Epithelial cell of esophagus (primary cell): Measurements from ENCODE around the gene ARFGEF2.

Experiments used
- DNase-seq: peaks from one replicate; pipeline ENCODE4 v3.0.0; 2010; ENCODE audit warnings: low read depth
- H3K4me3 ChIP-seq: 2 replicates; pipeline ENCODE4 v1.5.1; 2011; ENCODE audit warnings: mild to moderate bottlenecking, low read length, control low read depth
- TF ChIP-seq, protein P1 (sequence below): IDR thresholded peaks from 2 replicates; pipeline ENCODE4 v1.5.1; 2011; ENCODE audit warnings: low read depth, mild to moderate bottlenecking, low read length, control low read depth, inconsistent platforms; ENCODE audit not compliant: insufficient read depth; ENCODE audit errors: missing control alignments

The ARFGEF2 gene

DNA sequence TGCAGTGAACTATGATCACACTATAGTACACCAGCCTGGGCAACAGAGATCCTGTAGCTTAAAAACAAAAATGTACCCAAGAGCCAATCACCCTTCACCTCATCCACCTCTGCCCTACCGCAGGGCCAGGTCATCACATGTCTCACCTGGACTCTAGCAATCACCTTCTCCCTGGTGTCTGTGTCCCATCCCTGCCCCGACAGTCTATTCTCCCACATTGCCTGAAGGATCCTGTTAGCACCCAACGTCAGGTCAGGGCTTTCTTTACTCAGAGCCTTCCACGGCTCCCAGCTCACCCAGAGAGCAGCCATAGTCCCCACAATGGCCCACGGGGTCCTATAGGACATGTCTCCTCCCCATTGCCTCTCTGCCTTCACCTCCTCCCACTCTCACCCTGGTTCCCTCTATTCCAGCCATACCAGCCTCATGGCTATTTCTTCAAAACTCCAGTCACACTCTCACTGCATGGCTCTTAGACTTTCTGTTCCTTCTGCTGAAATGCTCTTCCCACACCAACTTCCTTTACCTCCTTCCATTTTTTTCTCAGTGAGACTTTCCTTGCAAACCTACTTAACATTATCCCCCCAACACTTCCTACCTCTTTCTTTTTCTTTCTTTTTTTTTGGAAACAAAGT is 22.5 kb upstream of the ARFGEF2 start:
- no peak overlapping the region for H3K4me3 ChIP-seq
- DNase-seq: no peak

DNA sequence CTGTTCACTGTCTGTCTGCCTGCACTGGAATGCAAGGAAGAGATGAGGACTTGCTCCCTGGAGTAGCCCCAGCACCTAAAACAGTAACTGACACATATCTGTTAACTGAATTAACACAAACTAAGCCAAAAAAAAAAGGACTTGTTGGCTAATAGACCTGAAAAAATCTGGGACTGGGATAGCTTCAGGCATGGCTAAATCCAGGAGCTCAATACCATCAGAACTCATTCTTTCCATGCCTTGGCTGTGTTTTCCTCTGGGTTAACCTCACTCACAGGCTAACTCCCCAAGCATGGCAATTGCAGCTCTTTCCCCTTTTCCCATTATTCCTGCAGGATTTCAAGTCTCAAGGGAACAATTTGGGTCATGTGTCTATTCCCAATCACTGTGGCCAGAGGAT is 21.6 kb upstream of the ARFGEF2 start:
- DNase-seq: no peak
- no peak overlapping the region for H3K4me3 ChIP-seq
- TF ChIP-seq, protein P1, sequence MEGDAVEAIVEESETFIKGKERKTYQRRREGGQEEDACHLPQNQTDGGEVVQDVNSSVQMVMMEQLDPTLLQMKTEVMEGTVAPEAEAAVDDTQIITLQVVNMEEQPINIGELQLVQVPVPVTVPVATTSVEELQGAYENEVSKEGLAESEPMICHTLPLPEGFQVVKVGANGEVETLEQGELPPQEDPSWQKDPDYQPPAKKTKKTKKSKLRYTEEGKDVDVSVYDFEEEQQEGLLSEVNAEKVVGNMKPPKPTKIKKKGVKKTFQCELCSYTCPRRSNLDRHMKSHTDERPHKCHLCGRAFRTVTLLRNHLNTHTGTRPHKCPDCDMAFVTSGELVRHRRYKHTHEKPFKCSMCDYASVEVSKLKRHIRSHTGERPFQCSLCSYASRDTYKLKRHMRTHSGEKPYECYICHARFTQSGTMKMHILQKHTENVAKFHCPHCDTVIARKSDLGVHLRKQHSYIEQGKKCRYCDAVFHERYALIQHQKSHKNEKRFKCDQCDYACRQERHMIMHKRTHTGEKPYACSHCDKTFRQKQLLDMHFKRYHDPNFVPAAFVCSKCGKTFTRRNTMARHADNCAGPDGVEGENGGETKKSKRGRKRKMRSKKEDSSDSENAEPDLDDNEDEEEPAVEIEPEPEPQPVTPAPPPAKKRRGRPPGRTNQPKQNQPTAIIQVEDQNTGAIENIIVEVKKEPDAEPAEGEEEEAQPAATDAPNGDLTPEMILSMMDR: no peak

More for the DNA sequence above, 22.5 kb upstream of the ARFGEF2 start:
- TF ChIP-seq, protein P1: no peak

DNA sequence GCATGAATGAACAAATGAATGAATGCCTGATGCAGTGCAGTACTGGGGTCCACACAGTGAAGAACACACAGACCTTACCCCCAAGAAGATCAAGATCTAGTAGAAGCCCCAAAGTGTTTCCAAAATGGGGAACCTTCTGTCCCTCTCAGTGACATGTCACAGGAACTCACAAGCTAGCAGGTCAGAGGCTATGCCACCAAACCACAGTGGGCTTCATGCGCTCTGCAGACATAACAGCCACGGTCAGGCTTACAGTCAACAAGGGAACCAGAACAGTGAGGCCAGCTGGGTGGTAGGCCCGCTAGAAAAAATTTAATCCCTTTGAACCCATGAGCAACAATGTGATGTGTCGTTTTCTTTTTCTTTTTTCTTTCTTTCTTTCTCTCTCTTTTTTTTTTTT is 20.2 kb upstream of the ARFGEF2 start:
- DNase-seq: no peak
- TF ChIP-seq, protein P1: no peak
- no peak overlapping the region for H3K4me3 ChIP-seq

DNA sequence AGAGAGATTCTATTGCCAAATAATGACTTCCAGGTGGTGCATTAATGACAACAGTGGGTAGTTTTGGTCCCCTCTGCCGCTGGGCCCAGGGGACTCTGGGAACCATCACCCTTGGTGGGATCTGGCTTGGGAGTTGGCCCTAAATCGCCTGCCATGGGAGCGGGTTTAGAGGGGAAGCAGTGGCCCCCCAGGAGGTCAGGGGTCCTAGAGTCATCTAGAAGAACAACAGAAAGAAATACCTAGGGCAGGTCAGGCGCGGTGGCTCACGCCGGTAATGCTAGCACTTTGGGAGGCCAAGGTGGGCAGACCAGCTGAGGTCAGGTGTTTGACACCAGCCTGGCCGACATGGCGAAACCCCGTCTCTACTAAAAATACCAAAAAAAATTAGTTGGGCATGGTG is 17.8 kb upstream of the ARFGEF2 start:
- TF ChIP-seq, protein P1: no peak
- H3K4me3 ChIP-seq: no peak overlapping the region
- DNase-seq: no peak

DNA sequence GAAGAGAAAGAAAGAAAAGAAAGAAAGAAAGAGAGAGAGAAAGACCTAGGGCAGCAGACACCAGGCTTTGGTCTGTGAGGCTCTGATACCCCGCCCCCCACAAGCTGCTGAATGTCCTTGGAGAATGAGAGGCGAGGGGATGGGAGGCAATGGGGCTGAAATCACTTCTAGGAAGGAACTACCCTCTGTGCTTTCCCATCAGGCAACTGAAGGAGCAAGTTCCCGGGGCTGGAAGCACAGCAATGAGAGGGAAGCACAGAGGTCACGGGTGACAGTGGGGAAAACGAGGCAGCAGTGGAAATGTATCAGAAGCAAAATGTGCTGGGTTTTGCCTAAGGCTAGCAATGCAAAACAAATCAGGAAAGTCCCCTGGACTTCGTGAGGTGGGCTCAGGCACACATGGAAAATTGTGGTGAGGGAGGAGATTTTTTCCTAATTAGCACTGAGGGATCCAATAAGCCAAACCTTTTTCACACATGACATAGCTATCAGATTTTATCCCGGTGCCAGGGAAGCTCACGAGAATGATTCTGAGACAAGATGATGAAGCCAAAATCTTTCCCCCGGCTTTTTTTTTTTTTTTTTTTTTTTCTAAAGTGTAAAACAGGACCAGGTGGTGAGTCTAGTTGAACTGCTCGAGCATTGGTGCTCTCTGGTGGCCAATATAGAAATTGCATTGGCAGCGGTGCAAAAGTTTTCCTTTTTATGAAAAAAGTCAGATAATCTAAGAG is 16.8 kb upstream of the ARFGEF2 start:
- H3K4me3 ChIP-seq: no peak overlapping the region
- TF ChIP-seq, protein P1: peak; percentile 83

DNA sequence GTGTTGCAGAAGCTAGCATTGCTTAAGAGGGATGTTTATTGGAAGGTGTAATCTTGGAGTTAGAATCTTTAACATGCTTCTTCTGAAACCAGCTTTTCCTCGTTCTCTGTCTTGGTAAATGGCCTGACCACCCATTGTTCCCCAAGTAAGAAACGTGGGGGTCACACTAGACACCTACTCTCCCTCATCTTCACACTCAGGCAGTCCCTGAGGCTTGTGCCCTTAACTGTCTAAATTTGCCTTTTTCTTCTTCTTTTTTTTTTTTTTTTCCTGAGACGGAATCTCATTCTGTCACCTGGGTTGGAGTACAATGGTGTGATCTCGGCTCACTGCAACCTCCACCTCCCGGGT is 16.2 kb upstream of the ARFGEF2 start:
- TF ChIP-seq, protein P1: no peak
- no peak for DNase-seq
- no peak overlapping the region for H3K4me3 ChIP-seq

More for the DNA sequence above, 16.8 kb upstream of the ARFGEF2 start:
- peak; percentile 54 for DNase-seq

DNA sequence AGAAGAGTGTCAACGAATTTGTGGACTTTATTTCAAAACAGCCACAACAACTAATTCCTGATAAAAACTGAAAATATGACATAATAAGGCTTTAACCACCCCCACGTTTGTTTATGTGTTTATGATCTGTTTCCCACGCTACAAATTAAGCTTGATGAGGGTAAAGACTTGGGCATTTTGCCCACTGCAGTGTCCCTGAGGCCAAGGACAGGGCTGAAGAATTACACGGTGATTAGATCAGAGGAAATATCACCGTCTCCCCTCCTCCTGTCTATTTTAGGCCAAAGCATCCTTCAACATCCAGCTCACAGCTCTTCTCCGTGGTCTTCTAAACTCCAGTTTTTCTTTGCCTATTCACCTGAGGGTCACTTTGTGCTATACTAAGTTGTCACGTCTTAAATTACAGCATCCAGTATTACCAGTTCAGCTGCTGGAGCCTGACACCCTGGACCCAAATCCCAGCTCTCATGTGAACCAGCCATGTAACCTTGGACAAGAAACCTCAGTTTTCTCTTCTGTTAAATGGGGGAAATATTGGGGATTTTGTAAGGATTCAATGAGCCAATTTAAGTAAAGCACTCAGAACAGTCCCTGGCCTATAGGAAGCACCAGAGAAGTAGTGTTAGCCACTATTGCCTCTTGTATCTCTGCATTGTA is 15.2 kb upstream of the ARFGEF2 start:
- no peak overlapping the region for H3K4me3 ChIP-seq
- TF ChIP-seq, protein P1: no peak
- no peak for DNase-seq
